ENCODE data around the gene INTS4. TPM values are rescaled to one million over a fixed set of nuclear protein-coding genes. Genes with fewer than 3 reads are reported as not detected.
A peak's percentile ranks its signal among the peaks of the same experiment; 100 is the strongest.
"Not testable (repeated sequence)": the region's sequence is repeated elsewhere in the genome, so short reads cannot be mapped to it uniquely, and the experiment has no call there.

INTS4 gene
- total RNA-seq, result 10 to 100 TPM; 53.8 to 55.4 TPM

GRCh38 chr11:77994434-77995362 lies at the start of gene INTS4:
INTS4 (minus strand) TSS chr11:77994668; CDS start chr11:77994643, 25 bp downstream.
- ATAC-seq (peak; percentile 99), DNase-seq (peak; percentile 99)
- CTCF ChIA-PET, result interaction anchor here (0.7 to 1.7 kb wide), 12 partner anchors 13 to 570 kb away, joined by 3 to 10 read pairs (median 4); no protein-coding TSS in a partner anchor
- peak within 1 kb of the TSS; percentile 97 for H3K27ac Mint-ChIP-seq
- no peaks in the 10 kb centered on the region for H3K9me3 Mint-ChIP-seq (ENCODE audit: low read depth)
- no peaks in the 10 kb centered on the region for H3K27me3 Mint-ChIP-seq
- H3K36me3 Mint-ChIP-seq (ENCODE audit: low read depth), result peaks cover 8% of the 10 kb centered on the region
- peaks cover 29% of the 10 kb centered on the region for H3K4me1 Mint-ChIP-seq
- peak within 1 kb of the TSS; percentile 86 for H3K4me3 Mint-ChIP-seq
- POLR2A ChIA-PET, result interaction anchor here (0.6 to 1.4 kb wide), 11 partner anchors 13 to 289 kb away, joined by 3 to 11 read pairs (median 5); partner anchors contain the start of genes ALG8, KCTD21, NDUFC2 and RSF1
- intact Hi-C loops (cut with DNase I, micrococcal nuclease), result loop anchor here (1.0 to 10.0 kb wide), 12 partner anchors 52 to 1552 kb away; partner anchors contain the start of genes ALG8 (in 2 of the 2), CLNS1A (in 2 of the 2), KCTD21 (in 2 of the 2) and RSF1 (in 2 of the 2)

GRCh38 chr11:78041843-78042440 lies 47.5 kb upstream of the INTS4 start:
- ATAC-seq (no peak), DNase-seq (no peak)
- H3K27ac Mint-ChIP-seq, result no peak overlapping the region
- no peaks in the 10 kb centered on the region for H3K36me3 Mint-ChIP-seq (ENCODE audit: low read depth)
- H3K27me3 Mint-ChIP-seq, result no peaks in the 10 kb centered on the region
- peaks cover 20% of the 10 kb centered on the region for H3K4me1 Mint-ChIP-seq
- POLR2A ChIA-PET, result no interaction called here
- no peak overlapping the region for H3K4me3 Mint-ChIP-seq
- intact Hi-C loops (cut with DNase I, micrococcal nuclease), result no loop called here
- no peaks in the 10 kb centered on the region for H3K9me3 Mint-ChIP-seq (ENCODE audit: low read depth)
- CTCF ChIA-PET, result interaction anchor here (0.6 to 1.6 kb wide), 3 partner anchors 11 to 488 kb away, joined by 3 read pairs; no protein-coding TSS in a partner anchor

GRCh38 chr11:78041380-78041719 lies 46.9 kb upstream of the INTS4 start:
- CTCF ChIA-PET, result interaction anchor here (0.6 to 1.6 kb wide), 4 partner anchors 12 to 630 kb away, joined by 3 read pairs; no protein-coding TSS in a partner anchor
- H3K9me3 Mint-ChIP-seq (ENCODE audit: low read depth); DNase-seq; H3K27ac Mint-ChIP-seq; H3K4me3 Mint-ChIP-seq; intact Hi-C loops (cut with DNase I, micrococcal nuclease); POLR2A ChIA-PET; H3K36me3 Mint-ChIP-seq (ENCODE audit: low read depth); ATAC-seq; H3K27me3 Mint-ChIP-seq: not testable (repeated sequence)
- peaks cover 20% of the 10 kb centered on the region for H3K4me1 Mint-ChIP-seq

- H3K27ac Mint-ChIP-seq, result no peak overlapping the region
- no peaks in the 10 kb centered on the region for H3K9me3 Mint-ChIP-seq (ENCODE audit: low read depth)
- DNase-seq, result peak; percentile 47
- POLR2A ChIA-PET, result no interaction called here
- H3K27me3 Mint-ChIP-seq, result no peaks in the 10 kb centered on the region
- intact Hi-C loops (cut with DNase I, micrococcal nuclease), result no loop called here
- no peak overlapping the region for H3K4me3 Mint-ChIP-seq
- H3K36me3 Mint-ChIP-seq (ENCODE audit: low read depth), result no peaks in the 10 kb centered on the region
- CTCF ChIA-PET, result interaction anchor here (0.6 to 1.6 kb wide), 4 partner anchors 12 to 629 kb away, joined by 3 read pairs; no protein-coding TSS in a partner anchor
- ATAC-seq, result peak; percentile 40
- H3K4me1 Mint-ChIP-seq, result peaks cover 14% of the 10 kb centered on the region
These were observed 46.4 kb upstream of the INTS4 start for GRCh38 chr11:78040691-78041379.

- POLR2A ChIA-PET, result interaction anchor here (0.6 to 1.4 kb wide), 3 partner anchors 9 to 453 kb away, joined by 3 to 4 read pairs (median 3); no protein-coding TSS in a partner anchor
- peak overlapping the region; percentile 81 for H3K27ac Mint-ChIP-seq
These were observed 45.6 kb upstream of the INTS4 start for GRCh38 chr11:78039919-78040671.

GRCh38 chr11:78039391-78039918 lies 45.0 kb upstream of the INTS4 start:
- ATAC-seq (peak; percentile 52), DNase-seq (no peak)
- peaks cover 10% of the 10 kb centered on the region for H3K4me1 Mint-ChIP-seq
- no peak overlapping the region for H3K4me3 Mint-ChIP-seq
- ChIA-PET CTCF (interaction anchor here (0.6 to 1.1 kb wide), 2 partner anchors 43 to 360 kb away, joined by 3 to 6 read pairs; no protein-coding TSS in a partner anchor), POLR2A (interaction anchor here (0.6 to 1.4 kb wide), 4 partner anchors 8 to 533 kb away, joined by 3 to 4 read pairs (median 3); no protein-coding TSS in a partner anchor)
- no peaks in the 10 kb centered on the region for H3K27me3 Mint-ChIP-seq
- intact Hi-C loops (cut with DNase I, micrococcal nuclease), result no loop called here
- no peaks in the 10 kb centered on the region for H3K36me3 Mint-ChIP-seq (ENCODE audit: low read depth)
- peak overlapping the region; percentile 81 for H3K27ac Mint-ChIP-seq
- H3K9me3 Mint-ChIP-seq (ENCODE audit: low read depth), result no peaks in the 10 kb centered on the region

More at GRCh38 chr11:78039919-78040671, 45.6 kb upstream of the INTS4 start:
- CTCF ChIA-PET, result interaction anchor here (0.6 to 1.1 kb wide), 4 partner anchors 40 to 360 kb away, joined by 3 to 6 read pairs (median 3); partner anchors contain the start of gene INTS4
- Mint-ChIP-seq H3K9me3 (ENCODE audit: low read depth) (no peaks in the 10 kb centered on the region), H3K4me3 (peak overlapping the region; percentile 25), H3K4me1 (peaks cover 10% of the 10 kb centered on the region), H3K27me3 (no peaks in the 10 kb centered on the region), H3K36me3 (ENCODE audit: low read depth) (no peaks in the 10 kb centered on the region)
- ATAC-seq (peak; percentile 86), DNase-seq (peak; percentile 60)
- intact Hi-C loops (cut with DNase I, micrococcal nuclease), result no loop called here

- H3K9me3 Mint-ChIP-seq (ENCODE audit: low read depth), result no peaks in the 10 kb centered on the region
- intact Hi-C loops (cut with DNase I, micrococcal nuclease), result no loop called here
- POLR2A ChIA-PET, result interaction anchor here (0.7 to 1.4 kb wide), 2 partner anchors 44 to 534 kb away, joined by 3 to 4 read pairs; no protein-coding TSS in a partner anchor
- no peak overlapping the region for H3K27ac Mint-ChIP-seq
- H3K27me3 Mint-ChIP-seq, result no peaks in the 10 kb centered on the region
- no peak for ATAC-seq
- H3K36me3 Mint-ChIP-seq (ENCODE audit: low read depth), result no peaks in the 10 kb centered on the region
- CTCF ChIA-PET, result interaction anchor here (1.1 kb wide), 1 partner anchor 42 kb away, joined by 6 read pairs; no protein-coding TSS in a partner anchor
- no peak for DNase-seq
- no peak overlapping the region for H3K4me3 Mint-ChIP-seq
- H3K4me1 Mint-ChIP-seq, result peaks cover 10% of the 10 kb centered on the region
These were observed 44.3 kb upstream of the INTS4 start for GRCh38 chr11:78038697-78039313.

- DNase-seq (no peak), ATAC-seq (no peak)
- peaks cover 10% of the 10 kb centered on the region for H3K4me1 Mint-ChIP-seq
- intact Hi-C loops (cut with DNase I, micrococcal nuclease), result no loop called here
- no peaks in the 10 kb centered on the region for H3K9me3 Mint-ChIP-seq (ENCODE audit: low read depth)
- no peak overlapping the region for H3K4me3 Mint-ChIP-seq
- CTCF ChIA-PET, result interaction anchor here (0.7 to 1.2 kb wide), 2 partner anchors 8 to 10 kb away, joined by 3 to 6 read pairs; no protein-coding TSS in a partner anchor
- no peaks in the 10 kb centered on the region for H3K36me3 Mint-ChIP-seq (ENCODE audit: low read depth)
- no peaks in the 10 kb centered on the region for H3K27me3 Mint-ChIP-seq
- H3K27ac Mint-ChIP-seq, result no peak overlapping the region
- POLR2A ChIA-PET, result no interaction called here
These were observed 43.6 kb upstream of the INTS4 start for GRCh38 chr11:78037825-78038620.

GRCh38 chr11:78037056-78037455 lies 42.6 kb upstream of the INTS4 start:
- DNase-seq (no peak), ATAC-seq (no peak)
- intact Hi-C loops (cut with DNase I, micrococcal nuclease), result no loop called here
- H3K27ac Mint-ChIP-seq, result no peak overlapping the region
- no peak overlapping the region for H3K4me3 Mint-ChIP-seq
- no peaks in the 10 kb centered on the region for H3K36me3 Mint-ChIP-seq (ENCODE audit: low read depth)
- H3K27me3 Mint-ChIP-seq, result no peaks in the 10 kb centered on the region
- H3K9me3 Mint-ChIP-seq (ENCODE audit: low read depth), result no peaks in the 10 kb centered on the region
- peaks cover 10% of the 10 kb centered on the region for H3K4me1 Mint-ChIP-seq
- POLR2A ChIA-PET, result no interaction called here
- CTCF ChIA-PET, result interaction anchor here (0.7 to 2.6 kb wide), 4 partner anchors 9 to 54 kb away, joined by 3 to 15 read pairs (median 4); no protein-coding TSS in a partner anchor

Data from activated CD4-positive, alpha-beta T cell treated with anti-CD3 and anti-CD28 coated beads for 36 hours (primary cell).